C4-2B (cell line): Measurements from ENCODE around the gene PTPRT.

ENCODE experiments used
- ZFX ChIP-seq: fragments of 450-650 bp; IDR thresholded peaks from 2 replicates; pipeline ENCODE4 v1.6.1; 2017
- TF ChIP-seq, protein P1 (sequence below): fragments of 450-650 bp; conservative IDR thresholded peaks from 2 replicates; pipeline ENCODE4 v1.5.1; 2017; ENCODE audit warnings: mild to moderate bottlenecking

DNA sequence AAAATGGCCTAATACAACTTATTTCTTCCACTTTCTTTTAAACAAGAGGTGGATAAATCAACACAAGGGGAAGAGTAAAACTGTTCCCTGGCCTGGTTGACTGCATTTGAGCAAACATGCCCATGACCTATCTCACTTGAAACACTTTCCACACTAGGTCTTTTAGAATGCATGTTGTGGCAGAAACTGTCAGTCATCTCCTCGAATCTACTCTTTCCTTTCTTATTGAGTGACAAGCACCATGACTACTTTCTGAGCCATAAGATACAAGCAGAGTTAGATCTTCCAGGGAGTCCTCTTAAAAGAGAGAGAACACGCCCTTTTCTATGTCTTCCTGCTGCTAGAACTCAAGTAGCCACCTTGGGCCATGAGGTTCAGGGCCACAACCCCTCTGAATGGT is 66.5 kb downstream of the PTPRT start:
- TF ChIP-seq, protein P1, sequence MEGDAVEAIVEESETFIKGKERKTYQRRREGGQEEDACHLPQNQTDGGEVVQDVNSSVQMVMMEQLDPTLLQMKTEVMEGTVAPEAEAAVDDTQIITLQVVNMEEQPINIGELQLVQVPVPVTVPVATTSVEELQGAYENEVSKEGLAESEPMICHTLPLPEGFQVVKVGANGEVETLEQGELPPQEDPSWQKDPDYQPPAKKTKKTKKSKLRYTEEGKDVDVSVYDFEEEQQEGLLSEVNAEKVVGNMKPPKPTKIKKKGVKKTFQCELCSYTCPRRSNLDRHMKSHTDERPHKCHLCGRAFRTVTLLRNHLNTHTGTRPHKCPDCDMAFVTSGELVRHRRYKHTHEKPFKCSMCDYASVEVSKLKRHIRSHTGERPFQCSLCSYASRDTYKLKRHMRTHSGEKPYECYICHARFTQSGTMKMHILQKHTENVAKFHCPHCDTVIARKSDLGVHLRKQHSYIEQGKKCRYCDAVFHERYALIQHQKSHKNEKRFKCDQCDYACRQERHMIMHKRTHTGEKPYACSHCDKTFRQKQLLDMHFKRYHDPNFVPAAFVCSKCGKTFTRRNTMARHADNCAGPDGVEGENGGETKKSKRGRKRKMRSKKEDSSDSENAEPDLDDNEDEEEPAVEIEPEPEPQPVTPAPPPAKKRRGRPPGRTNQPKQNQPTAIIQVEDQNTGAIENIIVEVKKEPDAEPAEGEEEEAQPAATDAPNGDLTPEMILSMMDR: no peak
- no peak for TF ChIP-seq ZFX
